Stimulated activated CD4-positive, alpha-beta T cell treated with anti-CD3 and anti-CD28 coated beads, Interleukin-15, amount 100 ng/mL, for 48 hours (primary cell): Measurements from ENCODE around the gene EIF5A.
A peak's percentile ranks its signal among the peaks of the same experiment; 100 is the strongest.

ENCODE experiments used
- DNase-seq, 2 donors: peaks; one replicate each; pipeline ENCODE4 v3.0.0-alpha.2; 2020; ENCODE audit warnings: low read depth in 2 of 2

The EIF5A gene

GRCh38 chr17:7306911-7307685, at the start of gene EIF5A:
TSS of gene EIF5A (plus strand) at chr17:7307628. CDS start at chr17:7309636, 2,008 bp downstream.
- DNase-seq: peak; percentile 100

- DNase-seq: no peak
These were observed 48.5 kb upstream of the EIF5A start for GRCh38 chr17:7258731-7259554.

- DNase-seq: no peak
These were observed 47.9 kb upstream of the EIF5A start for GRCh38 chr17:7259555-7259889.

- DNase-seq: no peak
These were observed 47.3 kb upstream of the EIF5A start for GRCh38 chr17:7260151-7260550.

GRCh38 chr17:7260651-7261378, 46.6 kb upstream of the EIF5A start:
- no peak for DNase-seq

- DNase-seq: no peak
These were observed 45.8 kb upstream of the EIF5A start for GRCh38 chr17:7261379-7262191.

- DNase-seq: no peak
These were observed 45.1 kb upstream of the EIF5A start, which contains the start of gene CLDN7 for GRCh38 chr17:7262192-7262934. TSS of gene CLDN7 (minus strand) at chr17:7262478. CDS start at chr17:7262043, 435 bp downstream.

- no peak for DNase-seq
These were observed 44.3 kb upstream of the EIF5A start for GRCh38 chr17:7262935-7263800.

GRCh38 chr17:7263801-7264078, 43.7 kb upstream of the EIF5A start:
- DNase-seq: no peak

GRCh38 chr17:7266784-7267183, 40.6 kb upstream of the EIF5A start:
- no peak for DNase-seq

GRCh38 chr17:7279448-7279847, 28.0 kb upstream of the EIF5A start:
- no peak for DNase-seq

- peak; percentile 71 to 82 for DNase-seq
These were observed 26.8 kb upstream of the EIF5A start for GRCh38 chr17:7280519-7281073.

- peak; percentile 84 to 91 for DNase-seq
These were observed 26.1 kb upstream of the EIF5A start, which contains the start of gene SLC2A4 for GRCh38 chr17:7281074-7281952. TSS of gene SLC2A4 (plus strand) at chr17:7281718. CDS start at chr17:7281935, 217 bp downstream.

- DNase-seq: no peak
These were observed 25.3 kb upstream of the EIF5A start for GRCh38 chr17:7281953-7282751.

- no peak for DNase-seq
These were observed 24.6 kb upstream of the EIF5A start for GRCh38 chr17:7282752-7283321.

- DNase-seq: no peak
These were observed 23.8 kb upstream of the EIF5A start for GRCh38 chr17:7283471-7284216.

- no peak for DNase-seq
These were observed 22.5 kb upstream of the EIF5A start for GRCh38 chr17:7284911-7285310.
